Karpas-422 (cell line): ENCODE measurements around the gene EYA3. TPM values are rescaled to one million over a fixed set of nuclear protein-coding genes. Genes with fewer than 3 reads are reported as not detected.

Source experiments
- DNase-seq: peaks from one replicate; pipeline ENCODE4 v3.0.0-alpha.2; 2015
- H2AFZ ChIP-seq: fragments of 200-600 bp; sonication (generic); 2 replicates; pipeline ENCODE4 v1.6.1; 2014; ENCODE audit warnings: antibody characterized with exemption, low read length, mixed read lengths
- H3K27ac ChIP-seq: fragments of 200-600 bp; sonication (generic); 2 replicates; pipeline ENCODE4 v1.5.1; 2014; ENCODE audit warnings: mild to moderate bottlenecking, low read length, moderate library complexity
- H3K27me3 ChIP-seq: fragments of 200-600 bp; sonication (generic); 2 replicates; pipeline ENCODE4 v1.6.1; 2014; ENCODE audit warnings: low read length, mixed read lengths
- H3K36me3 ChIP-seq: fragments of 200-600 bp; sonication (generic); 2 replicates; pipeline ENCODE4 v1.6.1; 2014; ENCODE audit warnings: low read length, mixed read lengths; ENCODE audit not compliant: insufficient read depth
- H3K4me1 ChIP-seq: fragments of 200-600 bp; sonication (generic); 2 replicates; pipeline ENCODE4 v1.6.1; 2014; ENCODE audit warnings: mild to moderate bottlenecking, low read length, mixed read lengths
- H3K4me2 ChIP-seq: fragments of 200-600 bp; sonication (generic); 2 replicates; pipeline ENCODE4 v1.6.1; 2014; ENCODE audit warnings: low read length, low read depth, mild to moderate bottlenecking; ENCODE audit not compliant: poor library complexity, severe bottlenecking
- H3K4me3 ChIP-seq: fragments of 200-600 bp; sonication (generic); 2 replicates; pipeline ENCODE4 v1.5.1; 2014; ENCODE audit warnings: mild to moderate bottlenecking, antibody characterized with exemption, low read length, mixed read lengths
- H3K79me2 ChIP-seq: fragments of 200-600 bp; sonication (generic); 2 replicates; pipeline ENCODE4 v1.6.1; 2014; ENCODE audit warnings: mild to moderate bottlenecking, low read length, mixed read lengths
- H3K9ac ChIP-seq: fragments of 200-600 bp; sonication (generic); 2 replicates; pipeline ENCODE4 v1.6.0; 2014; ENCODE audit warnings: low read length
- H3K9me2 ChIP-seq: fragments of 200-600 bp; sonication (generic), shearing (Covaris generic); replicated peaks from 2 replicates; pipeline ENCODE4 v1.6.0; 2014; ENCODE audit warnings: mild to moderate bottlenecking, low read length, moderate library complexity; ENCODE audit not compliant: insufficient read depth
- H3K9me3 ChIP-seq: fragments of 300-700, 200-600 bp; sonication (generic); 2 replicates; pipeline ENCODE4 v1.6.1; 2014; ENCODE audit warnings: low read length, mixed read lengths
- H4K20me1 ChIP-seq: fragments of 200-600 bp; sonication (generic); 2 replicates; pipeline ENCODE4 v1.6.1; 2014; ENCODE audit warnings: mild to moderate bottlenecking, antibody characterized with exemption, low read length, low read depth; ENCODE audit not compliant: insufficient read depth
- total RNA-seq: library from RNA; depleted of rRNA; stranded (reverse); fragments of >200 nt; shearing (Covaris generic); gene quantifications from 2 replicates; pipeline ENCODE4 v1.2.3, GENCODE V29; 2014; ENCODE audit warnings: low replicate concordance

EYA3 gene
- total RNA-seq, 1 experiment from 2014 or later: 28.3 TPM

DNA sequence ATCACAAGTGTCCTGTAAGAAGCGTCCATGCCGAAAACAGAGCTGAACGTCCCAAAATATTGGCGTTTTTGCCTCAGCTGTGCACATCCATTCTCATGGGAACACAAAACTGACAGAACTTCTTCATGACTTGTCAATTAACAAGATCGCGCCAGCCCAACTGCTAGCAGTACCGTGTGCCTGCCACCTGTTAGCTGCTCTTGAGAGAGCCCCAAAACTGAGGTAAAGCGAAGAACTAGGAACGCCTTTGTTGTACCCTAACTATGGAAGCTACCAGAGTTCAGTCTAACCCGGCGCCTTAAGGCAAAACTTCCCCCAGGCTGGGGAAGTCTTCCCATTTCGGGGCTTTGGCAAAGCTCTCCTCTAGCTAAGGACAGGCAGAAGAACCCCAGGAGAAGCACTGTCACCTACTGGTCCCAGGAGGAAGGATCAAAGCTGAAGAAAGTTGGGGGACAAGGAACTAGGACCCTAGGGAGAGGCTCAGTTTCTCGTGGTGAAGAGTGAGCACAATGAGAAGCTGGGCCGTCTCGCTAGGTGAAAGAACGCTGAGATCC, 719 bp downstream of the EYA3 start:
- Histone ChIP-seq H2AFZ (no peak overlapping the region), H3K9me2 (no peaks in the 10 kb centered on the region), H4K20me1 (peaks cover 6% of the 10 kb centered on the region; the same call in 1 of the 2 replicates), H3K9ac (peak overlapping the region; percentile 90), H3K9me3 (no peaks in the 10 kb centered on the region), H3K36me3 (no peaks in the 10 kb centered on the region; the same call in 1 of the 2 replicates), H3K4me3 (peak overlapping the region; percentile 78), H3K27ac (peak overlapping the region; percentile 86), H3K79me2 (peaks cover 55% of the 10 kb centered on the region), H3K4me2 (peak overlapping the region; percentile 99), H3K4me1 (peaks cover 69% of the 10 kb centered on the region), H3K27me3 (no peaks in the 10 kb centered on the region)
- peak; percentile 81 for DNase-seq

DNA sequence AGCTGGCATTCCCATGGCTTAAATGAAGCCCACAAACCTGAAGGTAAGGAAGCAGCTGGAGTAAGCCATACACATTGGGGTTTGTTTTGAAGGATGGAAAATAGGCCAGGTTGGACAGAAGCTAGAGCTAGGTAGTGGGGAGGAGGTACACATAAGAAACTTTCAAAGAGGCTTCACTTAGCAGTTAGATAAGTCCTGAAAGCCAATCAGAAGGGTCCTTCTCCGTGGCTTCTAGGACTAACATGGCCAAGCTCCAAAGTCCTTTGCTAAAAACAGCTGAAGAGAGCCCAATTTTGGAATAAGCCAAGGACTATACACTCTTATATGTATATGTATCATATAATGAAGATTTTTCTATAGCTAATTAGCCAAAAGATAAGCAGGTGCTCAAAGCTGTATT, 1.8 kb downstream of the EYA3 start:
- H3K27me3 ChIP-seq: no peaks in the 10 kb centered on the region
- H2AFZ ChIP-seq: no peak overlapping the region
- H3K9me2 ChIP-seq: no peaks in the 10 kb centered on the region
- peaks cover 65% of the 10 kb centered on the region for H3K79me2 ChIP-seq
- DNase-seq: peak; percentile 69
- H3K27ac ChIP-seq: peak overlapping the region; percentile 86
- H3K9ac ChIP-seq: peak overlapping the region; percentile 90
- peak overlapping the region; percentile 99 for H3K4me2 ChIP-seq
- no peaks in the 10 kb centered on the region for H3K9me3 ChIP-seq
- H4K20me1 ChIP-seq: peaks cover 6% of the 10 kb centered on the region; the same call in 1 of the 2 replicates
- H3K4me1 ChIP-seq: peaks cover 77% of the 10 kb centered on the region
- H3K36me3 ChIP-seq: no peaks in the 10 kb centered on the region; the same call in 1 of the 2 replicates
- H3K4me3 ChIP-seq: peak overlapping the region; percentile 78

DNA sequence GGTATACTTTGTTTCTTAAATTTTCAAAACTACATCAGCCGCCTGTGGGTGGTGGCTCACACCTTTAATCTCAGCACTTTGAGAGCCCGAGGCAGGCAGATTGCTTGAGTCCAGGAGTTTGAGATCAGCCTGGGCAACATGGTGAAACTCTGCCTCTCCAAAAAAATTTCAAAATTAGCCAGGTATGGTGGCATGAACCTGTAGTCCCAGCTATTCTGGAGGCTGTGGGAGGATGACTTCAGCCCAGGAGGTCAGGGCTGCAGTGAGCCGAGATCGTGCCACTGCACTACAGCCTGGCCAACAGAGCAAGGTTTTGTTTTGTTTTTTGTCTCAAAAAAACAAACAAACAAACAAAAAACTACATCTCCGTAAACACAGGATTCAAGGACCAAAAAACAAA, 3.3 kb downstream of the EYA3 start:
- H3K36me3 ChIP-seq: peaks cover 9% of the 10 kb centered on the region; the same call in 1 of the 2 replicates
- peak overlapping the region; percentile 99 for H3K4me2 ChIP-seq
- H3K9me3 ChIP-seq: no peaks in the 10 kb centered on the region
- H3K4me3 ChIP-seq: peak overlapping the region; percentile 78
- peak overlapping the region; percentile 90 for H3K9ac ChIP-seq
- peaks cover 6% of the 10 kb centered on the region; the same call in 1 of the 2 replicates for H4K20me1 ChIP-seq
- H3K79me2 ChIP-seq: peaks cover 81% of the 10 kb centered on the region
- H3K4me1 ChIP-seq: peaks cover 65% of the 10 kb centered on the region
- peak; percentile 56 for DNase-seq
- no peak overlapping the region for H2AFZ ChIP-seq
- H3K27me3 ChIP-seq: no peaks in the 10 kb centered on the region
- H3K27ac ChIP-seq: peak overlapping the region; percentile 86
- H3K9me2 ChIP-seq: no peaks in the 10 kb centered on the region

DNA sequence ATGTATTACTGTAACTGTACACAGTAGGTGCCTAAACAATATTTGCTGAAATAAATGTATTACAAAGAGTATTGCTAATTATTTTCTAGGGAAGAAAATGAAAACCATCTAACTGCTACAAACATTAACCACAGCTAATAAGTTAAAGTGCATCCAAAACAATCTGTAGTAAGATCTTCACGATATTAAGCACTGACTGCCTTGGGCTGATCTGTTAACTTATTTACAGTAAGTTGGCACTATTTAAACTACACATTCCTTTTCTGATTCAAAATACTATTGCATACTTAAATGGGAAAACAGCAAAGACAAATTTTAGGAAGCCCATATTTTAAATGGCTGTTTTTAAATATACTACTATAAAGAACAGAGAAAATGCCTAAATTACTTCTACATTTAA, 4.5 kb downstream of the EYA3 start:
- H3K4me3 ChIP-seq: no peak overlapping the region
- H3K4me2 ChIP-seq: peak overlapping the region; percentile 66
- H2AFZ ChIP-seq: no peak overlapping the region
- peaks cover 6% of the 10 kb centered on the region; the same call in 1 of the 2 replicates for H4K20me1 ChIP-seq
- H3K36me3 ChIP-seq: peaks cover 18% of the 10 kb centered on the region; the same call in 1 of the 2 replicates
- DNase-seq: no peak
- H3K9me3 ChIP-seq: no peaks in the 10 kb centered on the region
- H3K79me2 ChIP-seq: peaks cover 93% of the 10 kb centered on the region
- peak overlapping the region; percentile 41 for H3K27ac ChIP-seq
- H3K27me3 ChIP-seq: no peaks in the 10 kb centered on the region
- H3K9ac ChIP-seq: 0 out of 2 replicates have a peak overlapping the region, but pooled peaks have one; percentile 9
- peaks cover 61% of the 10 kb centered on the region for H3K4me1 ChIP-seq
- H3K9me2 ChIP-seq: no peaks in the 10 kb centered on the region

DNA sequence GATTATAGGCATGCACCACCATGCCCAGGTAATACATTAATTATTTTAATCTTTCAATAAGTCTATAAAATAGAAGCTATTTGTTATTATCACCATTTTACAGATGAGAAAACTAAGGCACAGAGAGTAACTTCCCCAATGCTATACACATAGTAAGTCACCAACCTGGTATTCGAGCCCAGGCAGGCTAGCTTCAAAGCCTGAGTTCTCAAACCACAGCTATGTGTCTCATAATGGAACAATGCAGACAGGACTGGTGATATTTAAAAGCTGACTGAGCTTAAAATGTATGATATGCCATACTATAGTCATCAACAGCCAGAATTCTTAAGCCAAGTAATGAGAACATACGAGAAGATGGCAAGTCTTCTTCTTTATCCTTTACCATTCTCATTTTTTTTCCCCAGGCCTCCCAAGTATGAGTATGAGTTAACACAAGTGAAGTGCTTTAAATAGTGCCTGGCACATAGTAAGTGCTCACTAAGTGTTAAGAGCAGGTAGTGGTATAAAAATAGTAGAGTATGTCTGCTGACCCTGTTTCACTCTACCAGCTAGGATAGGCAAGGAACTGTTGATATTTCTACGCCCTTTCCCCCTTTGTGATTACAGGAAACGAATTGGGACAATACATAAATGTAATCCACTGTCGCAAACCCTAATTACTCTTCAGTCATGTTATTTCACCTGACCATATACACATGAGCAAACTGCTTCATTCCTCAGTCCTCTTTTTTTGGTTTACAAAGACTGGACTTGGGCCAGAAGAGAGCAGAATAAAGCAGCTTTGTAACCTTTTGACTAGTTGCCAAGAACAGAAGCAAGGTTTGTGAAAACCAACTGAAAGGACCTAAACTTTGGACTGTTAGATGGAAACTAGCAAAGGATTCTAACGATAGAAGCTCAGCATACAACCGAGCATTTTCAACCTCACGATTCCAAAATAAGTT, 9.5 kb downstream of the EYA3 start:
- no peaks in the 10 kb centered on the region for H4K20me1 ChIP-seq
- no peak overlapping the region for H3K4me2 ChIP-seq
- peaks cover 98% of the 10 kb centered on the region for H3K79me2 ChIP-seq
- DNase-seq: no peak
- no peak overlapping the region for H2AFZ ChIP-seq
- peaks cover 64% of the 10 kb centered on the region for H3K4me1 ChIP-seq
- no peaks in the 10 kb centered on the region for H3K27me3 ChIP-seq
- H3K36me3 ChIP-seq: peaks cover 30% of the 10 kb centered on the region; the same call in 1 of the 2 replicates
- H3K9me2 ChIP-seq: no peaks in the 10 kb centered on the region
- no peak overlapping the region for H3K9ac ChIP-seq
- H3K27ac ChIP-seq: no peak overlapping the region; the same call in 1 of the 2 replicates
- H3K9me3 ChIP-seq: no peaks in the 10 kb centered on the region
- H3K4me3 ChIP-seq: no peak overlapping the region

DNA sequence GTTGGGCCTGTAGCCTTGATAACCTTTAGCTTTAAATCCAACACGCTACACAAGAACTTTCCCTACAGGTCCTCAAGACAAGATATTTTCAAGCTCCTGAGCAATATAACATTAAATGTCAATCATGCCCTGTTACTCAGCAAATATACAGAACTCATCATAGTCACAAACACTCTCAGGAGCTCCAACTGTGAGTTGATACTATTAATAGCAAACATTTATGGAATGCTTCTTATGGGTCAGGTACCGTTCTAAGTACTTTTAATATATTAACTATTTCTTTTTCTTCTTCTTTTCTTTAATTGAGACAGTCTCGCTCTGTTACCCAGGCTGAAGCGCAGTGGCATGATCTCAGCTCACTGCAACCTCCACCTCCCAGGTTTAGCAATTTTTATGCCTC, 10.1 kb downstream of the EYA3 start:
- H3K79me2 ChIP-seq: peaks cover 98% of the 10 kb centered on the region
- H3K36me3 ChIP-seq: peaks cover 33% of the 10 kb centered on the region; the same call in 1 of the 2 replicates
- H3K9me2 ChIP-seq: no peaks in the 10 kb centered on the region
- no peak overlapping the region for H3K4me2 ChIP-seq
- H4K20me1 ChIP-seq: no peaks in the 10 kb centered on the region
- H2AFZ ChIP-seq: no peak overlapping the region
- H3K27ac ChIP-seq: 0 out of 2 replicates have a peak overlapping the region, but pooled peaks have one; percentile 37
- no peaks in the 10 kb centered on the region for H3K9me3 ChIP-seq
- H3K4me1 ChIP-seq: peaks cover 64% of the 10 kb centered on the region
- H3K9ac ChIP-seq: no peak overlapping the region
- H3K4me3 ChIP-seq: no peak overlapping the region
- H3K27me3 ChIP-seq: no peaks in the 10 kb centered on the region
- DNase-seq: no peak

DNA sequence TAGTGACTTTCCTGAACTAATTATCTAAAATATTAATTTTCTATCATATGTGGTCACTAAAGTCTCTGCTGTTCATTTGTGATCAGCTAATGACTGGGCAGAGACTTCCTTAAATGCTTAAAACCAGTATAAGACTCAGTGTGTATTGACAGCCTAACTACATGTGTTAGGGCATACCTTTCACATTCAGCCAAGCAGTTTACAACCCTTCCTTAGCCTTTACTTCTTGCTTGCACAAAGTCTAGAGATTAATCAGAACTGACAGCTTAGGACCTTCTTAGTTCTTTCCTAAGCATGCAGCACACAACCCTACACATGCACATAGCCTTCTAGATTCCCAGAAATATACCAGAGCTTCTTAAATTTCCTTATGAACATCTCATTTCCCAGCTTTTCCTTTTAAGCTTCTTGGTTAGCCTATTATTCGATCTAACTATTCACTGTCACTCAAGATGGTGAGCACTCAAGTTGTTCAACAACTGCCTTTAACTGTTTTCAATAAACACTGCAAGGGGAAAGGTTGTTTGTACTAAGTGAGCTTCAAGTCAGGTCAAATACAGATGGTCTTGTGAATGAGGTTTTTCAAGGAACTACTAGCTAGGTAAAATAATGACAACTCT, 13.4 kb downstream of the EYA3 start:
- Histone ChIP-seq H3K9me3 (no peaks in the 10 kb centered on the region), H4K20me1 (no peaks in the 10 kb centered on the region), H3K27ac (peak overlapping the region; percentile 20), H3K4me1 (peaks cover 67% of the 10 kb centered on the region), H2AFZ (no peak overlapping the region), H3K4me2 (peak overlapping the region; percentile 3), H3K4me3 (no peak overlapping the region), H3K36me3 (peaks cover 24% of the 10 kb centered on the region; the same call in 1 of the 2 replicates), H3K27me3 (no peaks in the 10 kb centered on the region), H3K79me2 (peaks cover 95% of the 10 kb centered on the region), H3K9me2 (no peaks in the 10 kb centered on the region), H3K9ac (no peak overlapping the region; the same call in 1 of the 2 replicates)
- DNase-seq: no peak
